ENCODE measurements around the gene BMX.

Gene BMX

DNA sequence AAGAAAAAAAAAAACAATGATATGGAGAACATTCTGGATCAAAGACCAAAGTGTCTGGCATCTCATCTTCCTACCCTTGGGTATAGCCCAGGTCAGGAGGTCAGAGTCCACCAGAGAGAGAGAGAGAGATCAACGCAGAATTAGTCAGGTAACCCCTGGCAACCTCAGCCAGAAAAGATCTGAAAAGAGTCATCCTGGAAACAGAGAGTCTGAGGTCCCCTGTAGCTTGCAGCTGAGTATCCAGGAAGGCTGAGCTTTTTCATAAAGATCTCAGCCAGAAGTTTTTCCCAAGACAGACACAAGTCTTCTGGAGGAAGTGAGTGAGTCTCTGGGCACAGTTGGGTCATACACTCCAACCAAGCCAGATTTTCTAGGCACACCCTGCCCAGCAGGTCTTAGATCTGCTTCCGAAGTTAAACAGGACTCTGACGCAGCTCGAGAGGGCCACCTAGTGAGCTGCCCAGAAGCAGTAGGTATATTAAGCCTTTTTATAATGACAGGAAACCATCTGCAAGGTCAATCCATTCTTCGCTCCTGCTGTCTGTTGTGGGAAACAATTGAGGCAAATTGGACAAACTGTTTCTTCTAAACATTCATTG, 64.5 kb downstream of the BMX start:
- no peaks in the 10 kb centered on the region for H3K27me3 ChIP-seq (ENCODE audit: insufficient read depth, low read depth)
- H3K27ac ChIP-seq, result no peak overlapping the region
- no peaks in the 10 kb centered on the region for H4K20me1 ChIP-seq (ENCODE audit: insufficient read depth)
- H3K4me2 ChIP-seq, result no peak overlapping the region
- H3K79me2 ChIP-seq (ENCODE audit: insufficient read depth, low read depth), result no peaks in the 10 kb centered on the region
- peak overlapping the region; percentile 30; the same call in 1 of the 2 replicates for H2AFZ ChIP-seq (ENCODE audit: low read depth)
- H3K4me3 ChIP-seq (IDR thresholded peaks at IDR 0.05; ENCODE audit: insufficient read depth, low read depth, low read length), result no peak overlapping the region
- H3K36me3 ChIP-seq (ENCODE audit: insufficient read depth), result no peaks in the 10 kb centered on the region
- no peaks in the 10 kb centered on the region for H3K4me1 ChIP-seq (ENCODE audit: low read depth, poor library complexity, severe bottlenecking)
- H3K9ac ChIP-seq, result no peak overlapping the region
- TF ChIP-seq, protein P1, sequence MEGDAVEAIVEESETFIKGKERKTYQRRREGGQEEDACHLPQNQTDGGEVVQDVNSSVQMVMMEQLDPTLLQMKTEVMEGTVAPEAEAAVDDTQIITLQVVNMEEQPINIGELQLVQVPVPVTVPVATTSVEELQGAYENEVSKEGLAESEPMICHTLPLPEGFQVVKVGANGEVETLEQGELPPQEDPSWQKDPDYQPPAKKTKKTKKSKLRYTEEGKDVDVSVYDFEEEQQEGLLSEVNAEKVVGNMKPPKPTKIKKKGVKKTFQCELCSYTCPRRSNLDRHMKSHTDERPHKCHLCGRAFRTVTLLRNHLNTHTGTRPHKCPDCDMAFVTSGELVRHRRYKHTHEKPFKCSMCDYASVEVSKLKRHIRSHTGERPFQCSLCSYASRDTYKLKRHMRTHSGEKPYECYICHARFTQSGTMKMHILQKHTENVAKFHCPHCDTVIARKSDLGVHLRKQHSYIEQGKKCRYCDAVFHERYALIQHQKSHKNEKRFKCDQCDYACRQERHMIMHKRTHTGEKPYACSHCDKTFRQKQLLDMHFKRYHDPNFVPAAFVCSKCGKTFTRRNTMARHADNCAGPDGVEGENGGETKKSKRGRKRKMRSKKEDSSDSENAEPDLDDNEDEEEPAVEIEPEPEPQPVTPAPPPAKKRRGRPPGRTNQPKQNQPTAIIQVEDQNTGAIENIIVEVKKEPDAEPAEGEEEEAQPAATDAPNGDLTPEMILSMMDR (conservative IDR thresholded peaks at IDR 0.05; ENCODE audit: low read depth, low read length), result peak; percentile 35; the same call in 1 of the 2 replicates

DNA sequence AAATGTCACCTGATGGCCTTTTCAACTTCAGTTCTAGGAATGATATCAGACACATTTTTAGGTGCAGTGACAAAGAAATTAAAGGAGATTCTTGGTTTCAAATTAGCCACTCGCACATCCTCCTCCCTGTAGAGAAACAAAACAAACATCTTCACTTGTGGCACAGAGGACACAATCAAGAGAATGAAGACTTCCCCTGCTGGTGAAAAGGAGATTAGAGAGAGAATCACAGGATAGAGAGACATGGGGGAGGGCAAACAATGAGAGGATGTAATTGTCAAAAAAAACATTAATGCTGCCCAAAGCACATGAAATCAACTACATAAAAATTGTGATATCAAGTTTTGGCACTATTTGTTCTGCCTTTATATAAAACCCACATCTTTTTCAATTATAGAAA, 65.6 kb downstream of the BMX start:
- H3K4me1 ChIP-seq (ENCODE audit: low read depth, poor library complexity, severe bottlenecking), result no peaks in the 10 kb centered on the region
- H4K20me1 ChIP-seq (ENCODE audit: insufficient read depth), result no peaks in the 10 kb centered on the region
- TF ChIP-seq, protein P1 (conservative IDR thresholded peaks at IDR 0.05; ENCODE audit: low read depth, low read length), result no peak; the same call in 1 of the 2 replicates
- H3K9ac ChIP-seq, result no peak overlapping the region
- H3K27me3 ChIP-seq (ENCODE audit: insufficient read depth, low read depth), result no peaks in the 10 kb centered on the region
- no peaks in the 10 kb centered on the region for H3K36me3 ChIP-seq (ENCODE audit: insufficient read depth)
- no peaks in the 10 kb centered on the region for H3K79me2 ChIP-seq (ENCODE audit: insufficient read depth, low read depth)
- H2AFZ ChIP-seq (ENCODE audit: low read depth), result no peak overlapping the region
- no peak overlapping the region for H3K4me3 ChIP-seq (IDR thresholded peaks at IDR 0.05; ENCODE audit: insufficient read depth, low read depth, low read length)
- H3K27ac ChIP-seq, result no peak overlapping the region
- H3K4me2 ChIP-seq, result no peak overlapping the region

DNA sequence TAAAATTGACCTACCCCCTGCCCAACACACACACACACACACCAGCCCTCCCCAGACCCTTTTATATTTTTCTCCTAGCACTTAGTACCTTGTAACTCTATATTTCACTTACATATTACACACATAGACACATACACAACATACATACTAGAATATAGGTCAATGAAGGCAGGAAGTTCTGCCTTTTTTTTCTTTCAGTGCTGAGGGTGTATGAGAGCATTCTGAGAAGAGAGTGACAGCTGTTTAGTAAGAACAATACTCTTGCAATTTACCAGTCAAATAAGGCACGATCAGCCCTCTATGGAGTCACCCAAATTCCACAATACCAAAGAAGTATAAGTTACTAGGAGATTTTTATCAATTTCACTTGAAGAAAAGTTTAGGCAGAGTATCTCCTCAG, 66.7 kb downstream of the BMX start:
- Histone ChIP-seq H3K27ac (no peak overlapping the region), H3K4me1 (ENCODE audit: low read depth, poor library complexity, severe bottlenecking) (no peaks in the 10 kb centered on the region), H3K4me3 (IDR thresholded peaks at IDR 0.05; ENCODE audit: insufficient read depth, low read depth, low read length) (no peak overlapping the region), H3K79me2 (ENCODE audit: insufficient read depth, low read depth) (no peaks in the 10 kb centered on the region), H3K36me3 (ENCODE audit: insufficient read depth) (no peaks in the 10 kb centered on the region), H3K27me3 (ENCODE audit: insufficient read depth, low read depth) (no peaks in the 10 kb centered on the region), H3K9ac (no peak overlapping the region), H3K4me2 (no peak overlapping the region), H2AFZ (ENCODE audit: low read depth) (no peak overlapping the region), H4K20me1 (ENCODE audit: insufficient read depth) (no peaks in the 10 kb centered on the region)
- TF ChIP-seq, protein P1 (conservative IDR thresholded peaks at IDR 0.05; ENCODE audit: low read depth, low read length), result no peak

DNA sequence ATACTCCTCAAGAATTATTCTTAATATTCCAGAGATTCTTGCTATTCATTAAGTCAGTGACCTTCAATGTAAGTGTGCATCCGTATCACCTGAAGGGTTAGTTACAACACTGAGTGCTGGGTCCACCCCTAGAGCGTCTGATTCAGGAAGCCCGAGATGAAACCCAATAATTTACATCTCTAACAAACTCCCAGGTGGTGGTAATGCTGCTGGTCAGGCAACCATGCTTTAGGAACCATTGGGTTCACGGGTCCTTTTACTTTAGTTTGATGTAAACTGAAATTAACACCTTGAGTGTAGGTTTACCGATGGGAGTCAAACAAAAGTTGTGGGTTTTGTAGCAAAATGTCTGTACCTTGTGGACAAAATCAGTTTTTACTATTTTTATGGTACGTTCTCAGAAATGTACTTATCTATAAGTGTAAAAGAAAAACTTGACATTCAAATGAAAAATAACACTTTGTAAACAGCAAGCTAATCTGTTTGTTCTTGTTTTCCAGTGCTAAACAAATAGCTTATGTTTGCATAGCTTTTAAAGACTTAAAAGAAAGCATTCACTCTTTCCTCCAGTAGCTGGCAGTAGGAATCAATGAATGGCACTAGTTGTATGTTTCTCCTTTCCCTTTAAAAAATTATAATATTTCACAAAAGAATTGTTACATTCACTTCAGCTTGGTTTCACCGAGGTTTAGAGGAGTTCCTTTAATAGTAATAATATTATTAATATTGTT, 67.4 kb downstream of the BMX start:
- TF ChIP-seq, protein P1 (conservative IDR thresholded peaks at IDR 0.05; ENCODE audit: low read depth, low read length), result no peak
- Histone ChIP-seq H3K9ac (no peak overlapping the region), H3K4me2 (no peak overlapping the region), H3K4me1 (ENCODE audit: low read depth, poor library complexity, severe bottlenecking) (no peaks in the 10 kb centered on the region), H3K79me2 (ENCODE audit: insufficient read depth, low read depth) (no peaks in the 10 kb centered on the region), H3K4me3 (IDR thresholded peaks at IDR 0.05; ENCODE audit: insufficient read depth, low read depth, low read length) (no peak overlapping the region), H4K20me1 (ENCODE audit: insufficient read depth) (no peaks in the 10 kb centered on the region), H3K27me3 (ENCODE audit: insufficient read depth, low read depth) (no peaks in the 10 kb centered on the region), H3K27ac (no peak overlapping the region), H3K36me3 (ENCODE audit: insufficient read depth) (no peaks in the 10 kb centered on the region), H2AFZ (ENCODE audit: low read depth) (no peak overlapping the region)
